CD4-positive, alpha-beta T cell (primary cell): Measurements from ENCODE around the gene PHOX2A. TPM values are rescaled to one million over a fixed set of nuclear protein-coding genes. Genes with fewer than 3 reads are reported as not detected.

Experiments used
- ATAC-seq: fragments of 200-7000 bp; cut with Tn5 transposase; one replicate; pipeline ENCODE4 v1.10.0; 2022; ENCODE audit warnings: mild to moderate bottlenecking; ENCODE audit not compliant: poor library complexity
- CTCF ChIA-PET: fragments of 350-600 bp; sonication (Branson Sonifier 250); formaldehyde crosslinking; loops from one replicate; lab custom pipeline; 2021; ENCODE audit warnings: antibody characterized with exemption, inconsistent platforms; lab: Charles Lee
- POLR2A ChIA-PET: fragments of 350-600 bp; sonication (Branson Sonifier 250); formaldehyde crosslinking; loops from one replicate; lab custom pipeline; 2021; ENCODE audit warnings: antibody characterized with exemption, inconsistent platforms; lab: Charles Lee
- DNase-seq, 14 experiments: peaks; one replicate each; pipeline ENCODE4 v3.0.0-alpha.2; 2013 to 2020; ENCODE audit warnings: mixed read lengths in 2 of 14
- H3K27ac ChIP-seq, 2 donors: one replicate each; pipeline versions ENCODE4 v1.5.1 to v1.7.0; 2013; ENCODE audit warnings: low read length in 2 of 2, low read depth in 1 of 2, mild to moderate bottlenecking in 1 of 2
- H3K27me3 ChIP-seq, 2 experiments: 1 replicate in 1 of 2; 2 replicates in 1 of 2; pipeline versions ENCODE4 v1.6.1 to v1.7.0; 2013; ENCODE audit warnings: low read length in 2 of 2, control low read depth in 1 of 2, mild to moderate bottlenecking in 1 of 2, moderate library complexity in 1 of 2; ENCODE audit not compliant: insufficient read depth in 2 of 2, control insufficient read depth in 1 of 2
- H3K36me3 ChIP-seq: one replicate; pipeline ENCODE4 v1.6.1; 2013; ENCODE audit warnings: low read length, control low read depth; ENCODE audit not compliant: insufficient read depth
- H3K4me1 ChIP-seq: one replicate; pipeline ENCODE4 v1.6.1; 2013; ENCODE audit warnings: low read length, control low read depth; ENCODE audit not compliant: insufficient read depth
- H3K4me3 ChIP-seq: one replicate; pipeline ENCODE4 v1.5.1; 2013; ENCODE audit warnings: mild to moderate bottlenecking, low read length, moderate library complexity
- H3K9me3 ChIP-seq, 2 experiments: 1 replicate in 1 of 2; 2 replicates in 1 of 2; pipeline versions ENCODE4 v1.6.1 to v1.7.0; 2013; ENCODE audit warnings: low read length in 2 of 2, mild to moderate bottlenecking in 2 of 2, control low read depth in 1 of 2, moderate library complexity in 1 of 2; ENCODE audit not compliant: control insufficient read depth in 1 of 2, insufficient read depth in 1 of 2
- H3K27ac Mint-ChIP-seq: one replicate; pipeline ENCODE4 v1.8.0; 2020; ENCODE audit warnings: mixed read lengths
- H3K27me3 Mint-ChIP-seq: one replicate; pipeline ENCODE4 v1.8.0; 2021; ENCODE audit warnings: mixed read lengths
- H3K36me3 Mint-ChIP-seq: one replicate; pipeline ENCODE4 v1.8.0; 2021; ENCODE audit warnings: low read depth, mixed read lengths
- H3K4me1 Mint-ChIP-seq: one replicate; pipeline ENCODE4 v1.8.0; 2021; ENCODE audit warnings: low read depth, mixed read lengths
- H3K4me3 Mint-ChIP-seq: one replicate; pipeline ENCODE4 v1.8.0; 2020; ENCODE audit warnings: mild to moderate bottlenecking, mixed read lengths
- H3K9me3 Mint-ChIP-seq: one replicate; pipeline ENCODE4 v1.8.0; 2020; ENCODE audit warnings: mixed read lengths
- intact Hi-C, 2 experiments: fragments of 100-400 bp; cut with DNase I in 1 of 2; cut with micrococcal nuclease in 1 of 2; formaldehyde crosslinking; loops; one replicate each; pipeline versions ENCODE4 v1.15.1 to v1.9.0; 2023 to 2025; cut with DNase I, micrococcal nuclease
- total RNA-seq, 174 experiments: library from RNA in 2 of 174; stranded (reverse) in 2 of 174; gene quantifications; one replicate each; pipeline ENCODE4 v1.2.3 and lab custom pipeline; 2021 to 2026
- TF ChIP-seq, protein P1 (sequence below): fragments of 200-600 bp; IDR thresholded peaks from one replicate; pipeline ENCODE4 v1.8.0; 2022; ENCODE audit warnings: antibody characterized with exemption, mild to moderate bottlenecking

PHOX2A gene
- total RNA-seq, 2 experiments from 2014 or later: not detected

DNA sequence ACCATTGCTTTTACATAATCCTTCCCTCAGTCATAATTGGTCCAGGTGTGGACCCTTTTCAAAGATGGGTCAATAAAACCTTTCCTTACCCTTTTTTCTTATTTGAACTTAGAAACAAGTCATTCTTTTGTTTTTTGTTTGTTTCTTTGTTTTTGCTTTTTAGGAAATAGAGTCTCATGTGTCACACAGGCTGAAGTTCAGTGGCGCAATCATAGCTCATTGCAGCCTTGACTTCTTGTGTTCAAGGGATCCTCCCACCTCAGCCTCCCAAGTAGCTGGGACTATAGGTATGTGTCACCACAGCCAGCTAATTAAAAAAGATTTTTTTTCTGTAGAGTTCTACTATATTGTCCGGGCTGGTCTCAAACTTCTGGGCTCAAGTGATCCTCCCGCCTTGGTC is 9.4 kb upstream of the PHOX2A start:
- no peaks in the 10 kb centered on the region for H3K4me1 ChIP-seq
- Mint-ChIP-seq H3K4me3 (no peak overlapping the region), H3K36me3 (no peaks in the 10 kb centered on the region), H3K27ac (no peak overlapping the region), H3K27me3 (peaks cover 36% of the 10 kb centered on the region), H3K9me3 (no peaks in the 10 kb centered on the region), H3K4me1 (no peaks in the 10 kb centered on the region)
- H3K27me3 ChIP-seq: peaks cover 5 to 10% of the 10 kb centered on the region in 2 experiments
- CTCF ChIA-PET: no interaction called here
- H3K4me3 ChIP-seq: no peak overlapping the region
- H3K36me3 ChIP-seq: no peaks in the 10 kb centered on the region
- TF ChIP-seq, protein P1, sequence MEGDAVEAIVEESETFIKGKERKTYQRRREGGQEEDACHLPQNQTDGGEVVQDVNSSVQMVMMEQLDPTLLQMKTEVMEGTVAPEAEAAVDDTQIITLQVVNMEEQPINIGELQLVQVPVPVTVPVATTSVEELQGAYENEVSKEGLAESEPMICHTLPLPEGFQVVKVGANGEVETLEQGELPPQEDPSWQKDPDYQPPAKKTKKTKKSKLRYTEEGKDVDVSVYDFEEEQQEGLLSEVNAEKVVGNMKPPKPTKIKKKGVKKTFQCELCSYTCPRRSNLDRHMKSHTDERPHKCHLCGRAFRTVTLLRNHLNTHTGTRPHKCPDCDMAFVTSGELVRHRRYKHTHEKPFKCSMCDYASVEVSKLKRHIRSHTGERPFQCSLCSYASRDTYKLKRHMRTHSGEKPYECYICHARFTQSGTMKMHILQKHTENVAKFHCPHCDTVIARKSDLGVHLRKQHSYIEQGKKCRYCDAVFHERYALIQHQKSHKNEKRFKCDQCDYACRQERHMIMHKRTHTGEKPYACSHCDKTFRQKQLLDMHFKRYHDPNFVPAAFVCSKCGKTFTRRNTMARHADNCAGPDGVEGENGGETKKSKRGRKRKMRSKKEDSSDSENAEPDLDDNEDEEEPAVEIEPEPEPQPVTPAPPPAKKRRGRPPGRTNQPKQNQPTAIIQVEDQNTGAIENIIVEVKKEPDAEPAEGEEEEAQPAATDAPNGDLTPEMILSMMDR: no peak
- intact Hi-C loops: no loop called here
- H3K9me3 ChIP-seq: peaks cover 0 to 3% of the 10 kb centered on the region in 2 experiments
- POLR2A ChIA-PET: interaction anchor here (0.7 kb wide), 1 partner anchor 13 kb away, joined by 3 read pairs; no protein-coding TSS in a partner anchor
- DNase-seq: no peak
- ATAC-seq: no peak
- H3K27ac ChIP-seq: no peak overlapping the region

DNA sequence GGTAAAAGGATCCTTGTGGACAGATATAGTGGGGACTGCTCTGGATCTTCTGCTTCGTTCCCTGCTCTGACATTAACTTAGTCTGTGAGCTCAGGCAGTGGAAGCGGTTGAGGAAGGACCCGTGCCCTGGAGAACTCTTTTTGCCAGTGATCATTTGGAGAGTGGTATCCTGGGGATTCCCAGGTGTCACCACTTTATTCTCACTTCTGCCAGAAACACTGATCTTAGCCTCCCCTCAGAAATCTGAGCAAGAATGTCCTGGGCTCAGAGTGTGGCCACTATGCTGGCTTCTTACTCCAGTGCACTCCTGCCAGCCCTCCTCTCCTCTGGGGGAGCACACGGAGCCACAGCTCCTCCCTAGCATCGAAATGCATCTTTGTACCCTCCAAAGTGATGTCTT is 7.6 kb upstream of the PHOX2A start:
- CTCF ChIA-PET: no interaction called here

DNA sequence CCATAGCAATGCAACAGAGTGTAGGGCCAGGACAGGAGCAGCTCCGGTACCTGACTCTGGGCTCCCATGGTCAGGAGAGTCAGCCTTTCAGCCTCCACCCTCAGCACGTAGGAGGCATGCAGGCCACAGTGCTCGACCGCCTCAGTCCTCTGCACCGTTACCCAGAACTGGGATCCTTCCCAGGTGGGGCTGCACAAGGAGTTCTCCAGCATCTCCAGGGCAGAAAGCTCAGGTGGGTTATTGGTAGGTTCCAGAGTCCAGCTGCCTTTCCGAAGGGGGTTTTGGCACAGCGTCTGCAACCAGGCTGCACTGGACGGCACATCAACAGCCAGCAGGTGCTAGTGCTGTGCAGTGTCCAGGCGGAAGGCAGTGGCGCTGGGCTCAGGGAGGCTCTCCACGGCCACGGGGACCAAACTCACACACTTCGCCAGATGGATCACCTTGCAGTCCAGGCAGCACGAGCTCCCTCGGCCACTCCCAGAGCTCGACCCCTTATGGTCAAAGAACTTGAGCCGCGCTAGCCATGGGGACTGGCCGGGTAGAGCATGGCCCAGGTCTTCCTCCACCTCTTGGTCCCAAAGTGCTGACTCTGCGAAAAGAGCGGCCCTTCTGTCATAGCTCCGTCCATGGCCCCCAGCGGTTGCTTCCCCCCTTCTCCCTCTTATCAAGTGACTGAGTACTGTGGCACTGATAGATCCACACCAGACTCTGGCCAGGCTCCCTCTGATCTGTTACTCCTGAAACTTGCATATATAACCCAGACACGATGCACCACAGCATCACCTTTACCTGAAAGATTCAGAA is 6.9 kb upstream of the PHOX2A start:
- H3K9me3 ChIP-seq: peaks cover 0 to 3% of the 10 kb centered on the region in 2 experiments
- peaks cover 41% of the 10 kb centered on the region for H3K27me3 Mint-ChIP-seq
- DNase-seq (no peak), ATAC-seq (no peak)
- no peak overlapping the region for H3K27ac Mint-ChIP-seq
- H3K27me3 ChIP-seq: peaks cover 11 to 32% of the 10 kb centered on the region in 2 experiments
- ChIA-PET POLR2A (no interaction called here), CTCF (no interaction called here)
- TF ChIP-seq, protein P1: no peak
- no peaks in the 10 kb centered on the region for H3K36me3 Mint-ChIP-seq
- H3K4me3 Mint-ChIP-seq: no peak overlapping the region
- H3K9me3 Mint-ChIP-seq: no peaks in the 10 kb centered on the region
- no peaks in the 10 kb centered on the region for H3K36me3 ChIP-seq
- H3K4me1 Mint-ChIP-seq: no peaks in the 10 kb centered on the region
- no peak overlapping the region for H3K4me3 ChIP-seq
- no peak overlapping the region for H3K27ac ChIP-seq
- no peaks in the 10 kb centered on the region for H3K4me1 ChIP-seq
- intact Hi-C loops: no loop called here

More for the DNA sequence above, 7.6 kb upstream of the PHOX2A start:
- DNase-seq: no peak
- no peaks in the 10 kb centered on the region for H3K4me1 ChIP-seq
- H3K27me3 ChIP-seq: peaks cover 8 to 25% of the 10 kb centered on the region in 2 experiments
- no peaks in the 10 kb centered on the region for H3K9me3 Mint-ChIP-seq
- peaks cover 0 to 3% of the 10 kb centered on the region in 2 experiments for H3K9me3 ChIP-seq
- H3K27ac ChIP-seq: no peak overlapping the region
- TF ChIP-seq, protein P1: no peak
- H3K27me3 Mint-ChIP-seq: peaks cover 41% of the 10 kb centered on the region
- no peaks in the 10 kb centered on the region for H3K4me1 Mint-ChIP-seq
- H3K36me3 ChIP-seq: no peaks in the 10 kb centered on the region
- H3K4me3 Mint-ChIP-seq: no peak overlapping the region
- POLR2A ChIA-PET: interaction anchor here (0.6 kb wide), 1 partner anchor 13 kb away, joined by 4 read pairs; no protein-coding TSS in a partner anchor
- H3K4me3 ChIP-seq: no peak overlapping the region
- ATAC-seq: no peak
- H3K36me3 Mint-ChIP-seq: no peaks in the 10 kb centered on the region
- intact Hi-C loops: no loop called here
- no peak overlapping the region for H3K27ac Mint-ChIP-seq
